ENCODE data around the gene UBE2G2. TPM values are rescaled to one million over a fixed set of nuclear protein-coding genes. Genes with fewer than 3 reads are reported as not detected.

Gene UBE2G2
- total RNA-seq, 3 donors from 2014 or later: 138 to 144 (median 140) TPM

DNA sequence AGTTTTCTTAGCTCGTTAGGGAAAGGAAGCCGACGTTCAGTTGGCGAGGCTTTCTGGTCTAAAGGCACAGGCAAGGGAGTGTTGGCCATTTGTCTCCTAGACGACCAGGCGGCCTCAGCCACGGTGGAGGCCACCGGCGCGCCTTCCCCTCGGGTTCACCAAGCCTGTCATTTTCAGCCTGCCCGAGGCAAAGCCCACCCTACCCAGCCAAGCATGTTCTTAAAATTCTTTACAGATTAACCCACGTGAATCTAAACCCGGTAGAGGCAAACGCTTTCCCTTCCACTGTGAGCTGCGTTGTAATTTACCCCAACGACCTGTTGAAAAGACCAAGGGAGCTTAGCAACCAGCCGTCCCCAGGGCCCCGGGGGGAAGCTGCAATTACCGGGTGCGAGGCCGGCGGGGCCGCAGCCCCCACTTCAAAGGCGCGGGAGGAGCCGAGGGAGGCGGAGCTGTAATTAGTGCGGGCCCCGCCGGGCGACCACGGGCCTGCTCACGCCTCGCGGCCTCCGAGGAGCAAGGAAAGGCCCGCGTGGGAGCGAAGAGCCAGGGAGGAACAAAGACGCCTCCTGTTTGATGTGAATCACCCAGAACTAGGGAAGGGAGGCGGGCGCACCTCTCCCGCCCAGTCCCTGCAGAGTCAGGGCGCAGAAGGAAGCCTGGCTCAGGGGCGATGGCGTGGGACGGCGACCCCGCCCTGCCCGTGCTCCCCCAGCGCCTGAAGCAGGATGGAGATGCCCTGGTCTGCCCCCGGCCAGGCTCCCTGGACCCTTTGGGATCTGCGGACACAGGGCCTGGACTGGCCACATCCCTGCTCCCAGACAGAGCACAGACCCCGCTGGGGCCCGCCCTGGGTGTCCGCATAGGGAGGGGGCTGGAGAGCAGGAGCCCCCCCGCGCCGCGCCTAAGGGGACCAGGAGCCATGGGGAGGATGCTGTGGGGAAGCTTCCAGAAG, 78.2 kb downstream of the UBE2G2 start:
- no peaks in the 10 kb centered on the region for H3K9me3 Mint-ChIP-seq
- DNase-seq: no peak
- peak; percentile 58 to 67 for ATAC-seq
- H3K27me3 Mint-ChIP-seq (ENCODE audit: low read depth): peaks cover 62% of the 10 kb centered on the region
- no peaks in the 10 kb centered on the region for H3K36me3 Mint-ChIP-seq (ENCODE audit: insufficient read depth)
- peak overlapping the region; percentile 69 for H3K4me3 Mint-ChIP-seq
- H3K4me1 Mint-ChIP-seq (ENCODE audit: low read depth): peaks cover 10% of the 10 kb centered on the region

DNA sequence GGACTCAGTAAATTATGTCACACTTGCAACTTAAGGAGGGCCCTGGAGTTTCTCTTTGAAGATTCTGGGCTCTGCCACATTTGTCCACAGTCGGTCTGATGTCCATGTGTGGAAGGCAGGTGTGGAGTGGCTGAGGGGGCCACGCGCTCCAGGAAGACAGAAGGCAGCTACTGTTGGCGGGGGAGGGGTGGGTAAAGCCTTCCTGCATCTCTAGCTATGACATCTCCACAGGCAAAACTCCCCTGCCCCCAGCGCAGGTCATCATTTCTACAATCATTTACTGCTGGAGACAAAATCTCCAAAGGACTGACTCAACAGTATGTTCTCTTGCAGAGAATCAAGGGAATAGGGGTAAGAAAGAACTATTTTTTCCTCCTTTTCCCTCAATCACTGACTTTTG, 78.9 kb downstream of the UBE2G2 start:
- Mint-ChIP-seq H3K4me1 (ENCODE audit: low read depth) (peaks cover 10% of the 10 kb centered on the region), H3K4me3 (peak overlapping the region; percentile 69), H3K9me3 (no peaks in the 10 kb centered on the region), H3K27me3 (ENCODE audit: low read depth) (peaks cover 59% of the 10 kb centered on the region), H3K36me3 (ENCODE audit: insufficient read depth) (no peaks in the 10 kb centered on the region)
- DNase-seq: no peak
- ATAC-seq: no peak

- peaks cover 48% of the 10 kb centered on the region for H3K27me3 Mint-ChIP-seq (ENCODE audit: low read depth)
- H3K36me3 Mint-ChIP-seq (ENCODE audit: insufficient read depth): no peaks in the 10 kb centered on the region
- no peak overlapping the region for H3K4me3 Mint-ChIP-seq
- H3K9me3 Mint-ChIP-seq: no peaks in the 10 kb centered on the region
- ATAC-seq (no peak), DNase-seq (no peak)
- H3K4me1 Mint-ChIP-seq (ENCODE audit: low read depth): peaks cover 10% of the 10 kb centered on the region
Observed at GRCh38 chr21:44720170-44720569, 81.5 kb downstream of the UBE2G2 start.

Other genes starting within 250 kb of the UBE2G2 start
- gene KRTAP10-3, start 243.0 kb downstream of the UBE2G2 start, total RNA-seq: not detected
- gene KRTAP10-4, start 228.1 kb downstream of the UBE2G2 start, total RNA-seq: not detected
- gene KRTAP10-5, start 221.2 kb downstream of the UBE2G2 start, total RNA-seq: not detected
- not detected for gene KRTAP10-6, start 209.3 kb downstream of the UBE2G2 start, total RNA-seq
- gene KRTAP10-7, start 201.2 kb downstream of the UBE2G2 start, total RNA-seq: not detected
- gene KRTAP10-8, start 189.7 kb downstream of the UBE2G2 start, total RNA-seq: not detected
- gene KRTAP10-9, start 174.7 kb downstream of the UBE2G2 start, total RNA-seq: not detected
- not detected for gene KRTAP10-10, start 164.5 kb downstream of the UBE2G2 start, total RNA-seq
- not detected for gene KRTAP10-11, start 155.4 kb downstream of the UBE2G2 start, total RNA-seq
- gene KRTAP12-4, start 147.2 kb downstream of the UBE2G2 start, total RNA-seq: not detected
- not detected for gene KRTAP12-3, start 143.9 kb downstream of the UBE2G2 start, total RNA-seq
- gene KRTAP12-2, start 134.9 kb downstream of the UBE2G2 start, total RNA-seq: not detected
- gene KRTAP12-1, start 119.7 kb downstream of the UBE2G2 start, total RNA-seq: not detected
- gene KRTAP10-12, start 104.6 kb downstream of the UBE2G2 start, total RNA-seq: not detected
- gene TSPEAR, start 90.2 kb downstream of the UBE2G2 start, total RNA-seq: not detected
- gene SUMO3, start 16.2 kb upstream of the UBE2G2 start, total RNA-seq: 100 to 1,000 TPM in 1 of 3 donors, 10 to 100 TPM in 2; 87.0 to 107 (median 93.4) TPM
- 10 to 100 TPM; 33.8 to 37.6 (median 34.6) TPM for gene PTTG1IP, start 71.9 kb upstream of the UBE2G2 start, total RNA-seq
- gene ITGB2, start 119.1 kb upstream of the UBE2G2 start, total RNA-seq: 100 to 1,000 TPM; 175 to 195 (median 180) TPM
- 100 to 1,000 TPM; 100 to 130 (median 126) TPM for gene SLX9, start 138.2 kb upstream of the UBE2G2 start, total RNA-seq

Measured in activated T-cell treated with anti-CD3 and anti-CD28 coated beads, Interleukin-2, amount 50 U/mL, for 4 hours (primary cell).